ENCODE measurements around the gene ASTL. TPM values are rescaled to one million over a fixed set of nuclear protein-coding genes. Genes with fewer than 3 reads are reported as not detected.

Gene ASTL
- total and polyA plus RNA-seq, 2 of the 13 experiments (the other 11 are each of a cell fraction or from before 2014, with no cell fraction given) = not detected

- TF ChIP-seq RBM22 (optimal IDR thresholded peaks at IDR 0.05; ENCODE audit: low read length) = no peak
- no peak for TF ChIP-seq ZNF496 (CRISPR knock-in tag; IDR thresholded peaks at IDR 0.05; ENCODE audit: insufficient replicate concordance)
Measured at GRCh38 chr2:96176661-96177060, 38.4 kb upstream of the ASTL start (continued).

DNA sequence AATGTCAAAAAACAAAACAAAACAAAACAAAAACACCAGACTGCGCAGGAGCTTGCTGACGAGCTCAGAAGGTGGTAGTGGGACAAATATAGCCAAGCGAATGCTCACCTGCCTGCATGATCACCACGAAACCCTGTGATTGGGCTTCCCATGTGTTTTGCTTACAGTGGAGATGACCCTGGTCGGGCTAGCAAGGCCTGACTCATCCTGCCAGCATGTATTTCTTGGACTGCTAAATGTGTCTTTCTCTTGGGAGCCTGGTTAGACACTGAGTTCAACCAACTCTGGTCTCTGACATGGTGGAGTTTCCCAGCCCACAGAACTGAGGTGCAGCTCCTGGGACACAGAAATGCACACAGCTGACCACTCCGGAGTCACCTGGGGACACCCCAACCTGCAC is 37.6 kb upstream of the ASTL start:
- H3K36me3 ChIP-seq (replicated peaks in 1 of 2; ENCODE audit: control insufficient read depth in 1 of 2, insufficient read depth in 2 of 2, low read length in 2 of 2) = no peaks in the 10 kb centered on the region
- intact Hi-C loops (cut with micrococcal nuclease; ENCODE audit: unreplicated experiment) = loop anchor here (10.0 kb wide), 1 partner anchor 151 kb away; no protein-coding TSS in a partner anchor
- WGBS (ENCODE audit: low lambda C conversion rate) = 46% methylated on average over 5 of the region's 6 CpGs
- H3K27me3 ChIP-seq (ENCODE audit: control insufficient read depth in 1 of 2, insufficient read depth in 2 of 2, low read length in 2 of 2) = peaks cover 0 to 9% of the 10 kb centered on the region in 2 experiments; a peak in 2 of 5 replicates
- H3K9me3 ChIP-seq (ENCODE audit: low read length) = no peaks in the 10 kb centered on the region
- H3K9ac ChIP-seq (ENCODE audit: insufficient read depth, low read depth, low read length) = no peak overlapping the region
- POLR2A ChIA-PET = no interaction called here
- H3K4me1 ChIP-seq (ENCODE audit: insufficient read depth, low read length) = no peaks in the 10 kb centered on the region
- no peaks in the 10 kb centered on the region for H4K20me1 ChIP-seq (ENCODE audit: insufficient read depth, low read length)
- TF ChIP-seq, protein P1, sequence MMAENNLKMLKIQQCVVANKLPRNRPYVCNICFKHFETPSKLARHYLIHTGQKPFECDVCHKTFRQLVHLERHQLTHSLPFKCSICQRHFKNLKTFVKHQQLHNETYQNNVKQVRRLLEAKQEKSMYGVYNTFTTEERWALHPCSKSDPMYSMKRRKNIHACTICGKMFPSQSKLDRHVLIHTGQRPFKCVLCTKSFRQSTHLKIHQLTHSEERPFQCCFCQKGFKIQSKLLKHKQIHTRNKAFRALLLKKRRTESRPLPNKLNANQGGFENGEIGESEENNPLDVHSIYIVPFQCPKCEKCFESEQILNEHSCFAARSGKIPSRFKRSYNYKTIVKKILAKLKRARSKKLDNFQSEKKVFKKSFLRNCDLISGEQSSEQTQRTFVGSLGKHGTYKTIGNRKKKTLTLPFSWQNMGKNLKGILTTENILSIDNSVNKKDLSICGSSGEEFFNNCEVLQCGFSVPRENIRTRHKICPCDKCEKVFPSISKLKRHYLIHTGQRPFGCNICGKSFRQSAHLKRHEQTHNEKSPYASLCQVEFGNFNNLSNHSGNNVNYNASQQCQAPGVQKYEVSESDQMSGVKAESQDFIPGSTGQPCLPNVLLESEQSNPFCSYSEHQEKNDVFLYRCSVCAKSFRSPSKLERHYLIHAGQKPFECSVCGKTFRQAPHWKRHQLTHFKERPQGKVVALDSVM (CRISPR knock-in tag; IDR thresholded peaks at IDR 0.05) = no peak
- TF ChIP-seq AGO1 (IDR thresholded peaks at IDR 0.05; ENCODE audit: low read depth, low read length, poor library complexity, severe bottlenecking) = no peak
- TF ChIP-seq, protein P2, sequence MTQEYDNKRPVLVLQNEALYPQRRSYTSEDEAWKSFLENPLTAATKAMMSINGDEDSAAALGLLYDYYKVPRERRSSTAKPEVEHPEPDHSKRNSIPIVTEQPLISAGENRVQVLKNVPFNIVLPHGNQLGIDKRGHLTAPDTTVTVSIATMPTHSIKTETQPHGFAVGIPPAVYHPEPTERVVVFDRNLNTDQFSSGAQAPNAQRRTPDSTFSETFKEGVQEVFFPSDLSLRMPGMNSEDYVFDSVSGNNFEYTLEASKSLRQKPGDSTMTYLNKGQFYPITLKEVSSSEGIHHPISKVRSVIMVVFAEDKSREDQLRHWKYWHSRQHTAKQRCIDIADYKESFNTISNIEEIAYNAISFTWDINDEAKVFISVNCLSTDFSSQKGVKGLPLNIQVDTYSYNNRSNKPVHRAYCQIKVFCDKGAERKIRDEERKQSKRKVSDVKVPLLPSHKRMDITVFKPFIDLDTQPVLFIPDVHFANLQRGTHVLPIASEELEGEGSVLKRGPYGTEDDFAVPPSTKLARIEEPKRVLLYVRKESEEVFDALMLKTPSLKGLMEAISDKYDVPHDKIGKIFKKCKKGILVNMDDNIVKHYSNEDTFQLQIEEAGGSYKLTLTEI (CRISPR knock-in tag; conservative IDR thresholded peaks at IDR 0.05) = no peak
- TF ChIP-seq SMARCE1 (IDR thresholded peaks at IDR 0.05; ENCODE audit: borderline replicate concordance) = no peak
- TF ChIP-seq ETV5 (CRISPR knock-in tag; IDR thresholded peaks at IDR 0.05; ENCODE audit: borderline replicate concordance) = no peak
- no peak for TF ChIP-seq ZNF292 (CRISPR knock-in tag; IDR thresholded peaks at IDR 0.05; ENCODE audit: borderline replicate concordance, low read depth)
- TF ChIP-seq HOXD1 (CRISPR knock-in tag; IDR thresholded peaks at IDR 0.05) = no peak
- no peak for TF ChIP-seq FUBP1 (CRISPR knock-in tag; IDR thresholded peaks at IDR 0.05; ENCODE audit: borderline replicate concordance)
- no peak for TF ChIP-seq POLR2G (IDR thresholded peaks at IDR 0.05; ENCODE audit: low read depth, low read length)
- no peak for TF ChIP-seq SAFB2 (CRISPR knock-in tag; IDR thresholded peaks at IDR 0.05; ENCODE audit: borderline replicate concordance, low read depth)
- no peak for TF ChIP-seq NR2F6 (IDR thresholded peaks at IDR 0.05)
- no peak for TF ChIP-seq NR2F6 (CRISPR knock-in tag; IDR thresholded peaks at IDR 0.05)
- H3K79me2 ChIP-seq (ENCODE audit: insufficient read depth, low read length) = no peaks in the 10 kb centered on the region
- no peak overlapping the region for H2AFZ ChIP-seq (ENCODE audit: low read length)
- H3K4me2 ChIP-seq (ENCODE audit: low read depth, low read length) = no peak overlapping the region
- in situ Hi-C loops (cut with HindIII; ENCODE audit: extremely low pct_ligation_motif_present, low pct_unique_long_range_greater_than_20kb) = no loop called here
- CTCF ChIA-PET (ENCODE audit: low intra/inter-chr PET ratio, low total read pairs) = no interaction called here
- no peak for DNase-seq (ENCODE audit: low spot score)
- no peak overlapping the region for H3K27ac ChIP-seq (ENCODE audit: extremely low read length, insufficient read depth, low read length)
- no peak for FAIRE-seq
- H3K4me3 ChIP-seq (replicated peaks in 1 of 3; ENCODE audit: insufficient read depth in 1 of 3, low read depth in 2 of 3, low read length in 3 of 3) = no peak overlapping the region
- BruUV-seq (replicated peaks) = no TSS peak
- no peak for ATAC-seq
